ENCODE data around the gene WDR26.
"Not testable (repeated sequence)": the region's sequence is repeated elsewhere in the genome, so short reads cannot be mapped to it uniquely, and the experiment has no call there.

The WDR26 gene

GRCh38 chr1:224343679-224344078 is 90.9 kb downstream of the WDR26 start:
- no peak for DNase-seq

- not testable (repeated sequence) for DNase-seq
Measured at GRCh38 chr1:224340453-224341384, 93.9 kb downstream of the WDR26 start.

GRCh38 chr1:224339442-224340033 is 95.1 kb downstream of the WDR26 start:
- DNase-seq = no peak

- DNase-seq = no peak
Measured at GRCh38 chr1:224338150-224338838, 96.3 kb downstream of the WDR26 start.
